H1 (cell line): ENCODE measurements around the gene PTGIR. TPM values are rescaled to one million over a fixed set of nuclear protein-coding genes. Genes with fewer than 3 reads are reported as not detected.

Experiments
- ASH2L ChIP-seq: fragments of 200-600, 300-600 bp; sonication (generic); IDR thresholded peaks from one replicate; pipeline ENCODE4 v1.7.1; 2017; ENCODE audit warnings: low read length
- SAP30 ChIP-seq: fragments of 300-600 bp; sonication (generic); IDR thresholded peaks from 2 replicates; pipeline ENCODE4 v1.7.1; 2012; ENCODE audit warnings: low read length, moderate library complexity, mild to moderate bottlenecking, inconsistent platforms; ENCODE audit not compliant: insufficient read depth, insufficient replicate concordance
- SRF ChIP-seq: IDR thresholded peaks from 2 replicates; pipeline ENCODE4 v1.6.1; 2011; ENCODE audit warnings: mild to moderate bottlenecking, low read depth, low read length, moderate library complexity
- polyA plus RNA-seq, 7 experiments: library from polyadenylated mRNA; depleted of rRNA in 3 of 7; stranded (reverse) in 5 of 7; unstranded in 2 of 7; fragments of >200 nt in 5 of 7; fragments of 200-250 nt in 2 of 7; gene quantifications; 1 replicate in 5 of 7; 2 replicates in 1 of 7; 4 replicates in 1 of 7; pipeline versions ENCODE4 v1.2.1 to v1.2.3, GENCODE V29; 2011 to 2013; ENCODE audit warnings: missing spikeins in 2 of 7, mixed read lengths in 2 of 7
- total RNA-seq: library from RNA; stranded (reverse); fragmentation: NEBNext Ultra II Directional; extraction: Animal tissue kit (Norgen Biotek cat#: 25700); gene quantifications from 2 replicates; pipeline ENCODE4 v1.2.1, GENCODE V29; 2021
- TF ChIP-seq, protein P1 (sequence below): fragments of 300-600 bp; sonication (generic); IDR thresholded peaks from 2 replicates; pipeline ENCODE4 v1.7.1; 2012; ENCODE audit warnings: low read length, moderate library complexity, mild to moderate bottlenecking, inconsistent platforms; ENCODE audit not compliant: insufficient replicate concordance
- TF ChIP-seq, protein P2 (sequence below): IDR thresholded peaks from 2 replicates; pipeline ENCODE4 v1.6.1; 2012; ENCODE audit warnings: inconsistent platforms
- TF ChIP-seq, protein P3 (sequence below), 3 experiments: IDR thresholded peaks; 1 replicate in 2 of 3; 2 replicates in 1 of 3; pipeline versions ENCODE4 v1.5.1 to v1.6.1; 2011; ENCODE audit warnings: low read length in 3 of 3, mild to moderate bottlenecking in 3 of 3, inconsistent platforms in 2 of 3, low read depth in 1 of 3, moderate library complexity in 1 of 3; ENCODE audit not compliant: insufficient read depth in 1 of 3; ENCODE audit errors: control extremely low read depth in 1 of 3

PTGIR gene
- total and polyA plus RNA-seq, 2 of the 8 experiments (the other 6 are each of a cell fraction or from before 2014, with no cell fraction given) = 0.15 TPM; not detected in 1

DNA sequence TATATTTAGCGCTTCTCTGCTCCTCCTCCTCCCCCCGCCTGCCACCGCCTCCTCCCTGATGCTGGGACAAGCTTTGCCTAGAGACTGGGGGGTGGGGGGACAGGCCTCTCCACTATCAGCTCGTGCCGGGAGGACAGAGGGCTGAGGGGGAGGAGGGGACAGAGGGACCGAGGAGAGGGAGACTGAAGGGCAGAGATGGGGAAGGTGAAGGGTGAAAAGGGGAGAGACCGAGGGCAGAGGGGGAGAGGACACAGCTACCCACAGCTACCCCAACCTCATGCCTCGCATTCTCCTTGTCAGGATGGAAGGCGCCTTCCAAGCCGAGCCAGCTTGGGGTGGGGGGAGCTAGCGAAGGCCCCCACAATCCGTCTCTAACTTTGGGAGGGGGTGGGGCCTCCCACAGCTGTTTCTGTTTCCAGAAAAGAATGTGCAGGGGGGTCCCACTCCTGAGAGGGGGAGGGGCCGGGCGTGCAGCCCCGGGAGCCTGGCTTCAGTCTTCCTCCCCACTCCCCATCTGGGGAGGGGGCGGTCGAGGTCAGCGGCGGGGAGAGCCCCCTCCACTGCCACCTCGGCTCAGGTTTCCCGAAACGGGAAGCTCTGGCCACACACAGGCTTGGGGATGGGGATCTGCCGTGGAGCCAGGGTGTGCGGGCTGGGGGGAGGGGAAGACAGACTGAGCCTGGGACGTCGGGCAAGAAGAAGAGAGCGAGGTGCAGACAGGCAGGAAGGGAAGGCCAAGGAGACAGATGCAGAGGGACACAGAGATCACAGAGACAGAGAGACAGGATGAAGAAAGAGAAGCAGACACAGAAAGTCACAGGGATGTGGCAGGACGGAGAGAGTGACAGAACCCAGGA, 34.5 kb upstream of the PTGIR start (continued):
- TF ChIP-seq, protein P1, sequence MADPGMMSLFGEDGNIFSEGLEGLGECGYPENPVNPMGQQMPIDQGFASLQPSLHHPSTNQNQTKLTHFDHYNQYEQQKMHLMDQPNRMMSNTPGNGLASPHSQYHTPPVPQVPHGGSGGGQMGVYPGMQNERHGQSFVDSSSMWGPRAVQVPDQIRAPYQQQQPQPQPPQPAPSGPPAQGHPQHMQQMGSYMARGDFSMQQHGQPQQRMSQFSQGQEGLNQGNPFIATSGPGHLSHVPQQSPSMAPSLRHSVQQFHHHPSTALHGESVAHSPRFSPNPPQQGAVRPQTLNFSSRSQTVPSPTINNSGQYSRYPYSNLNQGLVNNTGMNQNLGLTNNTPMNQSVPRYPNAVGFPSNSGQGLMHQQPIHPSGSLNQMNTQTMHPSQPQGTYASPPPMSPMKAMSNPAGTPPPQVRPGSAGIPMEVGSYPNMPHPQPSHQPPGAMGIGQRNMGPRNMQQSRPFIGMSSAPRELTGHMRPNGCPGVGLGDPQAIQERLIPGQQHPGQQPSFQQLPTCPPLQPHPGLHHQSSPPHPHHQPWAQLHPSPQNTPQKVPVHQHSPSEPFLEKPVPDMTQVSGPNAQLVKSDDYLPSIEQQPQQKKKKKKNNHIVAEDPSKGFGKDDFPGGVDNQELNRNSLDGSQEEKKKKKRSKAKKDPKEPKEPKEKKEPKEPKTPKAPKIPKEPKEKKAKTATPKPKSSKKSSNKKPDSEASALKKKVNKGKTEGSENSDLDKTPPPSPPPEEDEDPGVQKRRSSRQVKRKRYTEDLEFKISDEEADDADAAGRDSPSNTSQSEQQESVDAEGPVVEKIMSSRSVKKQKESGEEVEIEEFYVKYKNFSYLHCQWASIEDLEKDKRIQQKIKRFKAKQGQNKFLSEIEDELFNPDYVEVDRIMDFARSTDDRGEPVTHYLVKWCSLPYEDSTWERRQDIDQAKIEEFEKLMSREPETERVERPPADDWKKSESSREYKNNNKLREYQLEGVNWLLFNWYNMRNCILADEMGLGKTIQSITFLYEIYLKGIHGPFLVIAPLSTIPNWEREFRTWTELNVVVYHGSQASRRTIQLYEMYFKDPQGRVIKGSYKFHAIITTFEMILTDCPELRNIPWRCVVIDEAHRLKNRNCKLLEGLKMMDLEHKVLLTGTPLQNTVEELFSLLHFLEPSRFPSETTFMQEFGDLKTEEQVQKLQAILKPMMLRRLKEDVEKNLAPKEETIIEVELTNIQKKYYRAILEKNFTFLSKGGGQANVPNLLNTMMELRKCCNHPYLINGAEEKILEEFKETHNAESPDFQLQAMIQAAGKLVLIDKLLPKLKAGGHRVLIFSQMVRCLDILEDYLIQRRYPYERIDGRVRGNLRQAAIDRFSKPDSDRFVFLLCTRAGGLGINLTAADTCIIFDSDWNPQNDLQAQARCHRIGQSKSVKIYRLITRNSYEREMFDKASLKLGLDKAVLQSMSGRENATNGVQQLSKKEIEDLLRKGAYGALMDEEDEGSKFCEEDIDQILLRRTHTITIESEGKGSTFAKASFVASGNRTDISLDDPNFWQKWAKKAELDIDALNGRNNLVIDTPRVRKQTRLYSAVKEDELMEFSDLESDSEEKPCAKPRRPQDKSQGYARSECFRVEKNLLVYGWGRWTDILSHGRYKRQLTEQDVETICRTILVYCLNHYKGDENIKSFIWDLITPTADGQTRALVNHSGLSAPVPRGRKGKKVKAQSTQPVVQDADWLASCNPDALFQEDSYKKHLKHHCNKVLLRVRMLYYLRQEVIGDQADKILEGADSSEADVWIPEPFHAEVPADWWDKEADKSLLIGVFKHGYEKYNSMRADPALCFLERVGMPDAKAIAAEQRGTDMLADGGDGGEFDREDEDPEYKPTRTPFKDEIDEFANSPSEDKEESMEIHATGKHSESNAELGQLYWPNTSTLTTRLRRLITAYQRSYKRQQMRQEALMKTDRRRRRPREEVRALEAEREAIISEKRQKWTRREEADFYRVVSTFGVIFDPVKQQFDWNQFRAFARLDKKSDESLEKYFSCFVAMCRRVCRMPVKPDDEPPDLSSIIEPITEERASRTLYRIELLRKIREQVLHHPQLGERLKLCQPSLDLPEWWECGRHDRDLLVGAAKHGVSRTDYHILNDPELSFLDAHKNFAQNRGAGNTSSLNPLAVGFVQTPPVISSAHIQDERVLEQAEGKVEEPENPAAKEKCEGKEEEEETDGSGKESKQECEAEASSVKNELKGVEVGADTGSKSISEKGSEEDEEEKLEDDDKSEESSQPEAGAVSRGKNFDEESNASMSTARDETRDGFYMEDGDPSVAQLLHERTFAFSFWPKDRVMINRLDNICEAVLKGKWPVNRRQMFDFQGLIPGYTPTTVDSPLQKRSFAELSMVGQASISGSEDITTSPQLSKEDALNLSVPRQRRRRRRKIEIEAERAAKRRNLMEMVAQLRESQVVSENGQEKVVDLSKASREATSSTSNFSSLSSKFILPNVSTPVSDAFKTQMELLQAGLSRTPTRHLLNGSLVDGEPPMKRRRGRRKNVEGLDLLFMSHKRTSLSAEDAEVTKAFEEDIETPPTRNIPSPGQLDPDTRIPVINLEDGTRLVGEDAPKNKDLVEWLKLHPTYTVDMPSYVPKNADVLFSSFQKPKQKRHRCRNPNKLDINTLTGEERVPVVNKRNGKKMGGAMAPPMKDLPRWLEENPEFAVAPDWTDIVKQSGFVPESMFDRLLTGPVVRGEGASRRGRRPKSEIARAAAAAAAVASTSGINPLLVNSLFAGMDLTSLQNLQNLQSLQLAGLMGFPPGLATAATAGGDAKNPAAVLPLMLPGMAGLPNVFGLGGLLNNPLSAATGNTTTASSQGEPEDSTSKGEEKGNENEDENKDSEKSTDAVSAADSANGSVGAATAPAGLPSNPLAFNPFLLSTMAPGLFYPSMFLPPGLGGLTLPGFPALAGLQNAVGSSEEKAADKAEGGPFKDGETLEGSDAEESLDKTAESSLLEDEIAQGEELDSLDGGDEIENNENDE = no peak
- no peak for TF ChIP-seq SRF
- TF ChIP-seq, protein P2, sequence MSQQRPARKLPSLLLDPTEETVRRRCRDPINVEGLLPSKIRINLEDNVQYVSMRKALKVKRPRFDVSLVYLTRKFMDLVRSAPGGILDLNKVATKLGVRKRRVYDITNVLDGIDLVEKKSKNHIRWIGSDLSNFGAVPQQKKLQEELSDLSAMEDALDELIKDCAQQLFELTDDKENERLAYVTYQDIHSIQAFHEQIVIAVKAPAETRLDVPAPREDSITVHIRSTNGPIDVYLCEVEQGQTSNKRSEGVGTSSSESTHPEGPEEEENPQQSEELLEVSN = no peak
- TF ChIP-seq ASH2L = peak; percentile 26
- TF ChIP-seq, protein P3, sequence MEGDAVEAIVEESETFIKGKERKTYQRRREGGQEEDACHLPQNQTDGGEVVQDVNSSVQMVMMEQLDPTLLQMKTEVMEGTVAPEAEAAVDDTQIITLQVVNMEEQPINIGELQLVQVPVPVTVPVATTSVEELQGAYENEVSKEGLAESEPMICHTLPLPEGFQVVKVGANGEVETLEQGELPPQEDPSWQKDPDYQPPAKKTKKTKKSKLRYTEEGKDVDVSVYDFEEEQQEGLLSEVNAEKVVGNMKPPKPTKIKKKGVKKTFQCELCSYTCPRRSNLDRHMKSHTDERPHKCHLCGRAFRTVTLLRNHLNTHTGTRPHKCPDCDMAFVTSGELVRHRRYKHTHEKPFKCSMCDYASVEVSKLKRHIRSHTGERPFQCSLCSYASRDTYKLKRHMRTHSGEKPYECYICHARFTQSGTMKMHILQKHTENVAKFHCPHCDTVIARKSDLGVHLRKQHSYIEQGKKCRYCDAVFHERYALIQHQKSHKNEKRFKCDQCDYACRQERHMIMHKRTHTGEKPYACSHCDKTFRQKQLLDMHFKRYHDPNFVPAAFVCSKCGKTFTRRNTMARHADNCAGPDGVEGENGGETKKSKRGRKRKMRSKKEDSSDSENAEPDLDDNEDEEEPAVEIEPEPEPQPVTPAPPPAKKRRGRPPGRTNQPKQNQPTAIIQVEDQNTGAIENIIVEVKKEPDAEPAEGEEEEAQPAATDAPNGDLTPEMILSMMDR (IDR thresholded peaks at IDR 0.05; ENCODE audit: control extremely low read depth in 1 of 3, insufficient read depth in 1 of 3, low read depth in 1 of 3, low read length in 3 of 3) = no peak
- TF ChIP-seq SAP30 = peak; percentile 3
